Peyer's patch (tissue), 4 donors: ENCODE results near the gene SEMA3B.

Source experiments
- POLR2A ChIP-seq, 2 donors: fragments of 450-650 bp; IDR thresholded peaks; one replicate each; pipeline ENCODE4 v1.5.1; 2017; ENCODE audit warnings: antibody characterized with exemption in 2 of 2, mild to moderate bottlenecking in 2 of 2, moderate library complexity in 2 of 2
- TF ChIP-seq, protein P1 (sequence below), 6 experiments: fragments of 450-650 bp in 4 of 6; fragments of 200-600 bp in 2 of 6; sonication (generic) in 1 of 6; IDR thresholded peaks; one replicate each; pipeline ENCODE4 v1.5.1; 2017 to 2019; ENCODE audit warnings: antibody characterized with exemption in 6 of 6, mild to moderate bottlenecking in 3 of 6, moderate library complexity in 1 of 6

GRCh38 chr3:50278880-50279224 lies 9.9 kb downstream of the SEMA3B start, which contains the start of gene LSMEM2:
- no peak for TF ChIP-seq POLR2A (IDR thresholded peaks at IDR 0.05)
- TF ChIP-seq, protein P1, sequence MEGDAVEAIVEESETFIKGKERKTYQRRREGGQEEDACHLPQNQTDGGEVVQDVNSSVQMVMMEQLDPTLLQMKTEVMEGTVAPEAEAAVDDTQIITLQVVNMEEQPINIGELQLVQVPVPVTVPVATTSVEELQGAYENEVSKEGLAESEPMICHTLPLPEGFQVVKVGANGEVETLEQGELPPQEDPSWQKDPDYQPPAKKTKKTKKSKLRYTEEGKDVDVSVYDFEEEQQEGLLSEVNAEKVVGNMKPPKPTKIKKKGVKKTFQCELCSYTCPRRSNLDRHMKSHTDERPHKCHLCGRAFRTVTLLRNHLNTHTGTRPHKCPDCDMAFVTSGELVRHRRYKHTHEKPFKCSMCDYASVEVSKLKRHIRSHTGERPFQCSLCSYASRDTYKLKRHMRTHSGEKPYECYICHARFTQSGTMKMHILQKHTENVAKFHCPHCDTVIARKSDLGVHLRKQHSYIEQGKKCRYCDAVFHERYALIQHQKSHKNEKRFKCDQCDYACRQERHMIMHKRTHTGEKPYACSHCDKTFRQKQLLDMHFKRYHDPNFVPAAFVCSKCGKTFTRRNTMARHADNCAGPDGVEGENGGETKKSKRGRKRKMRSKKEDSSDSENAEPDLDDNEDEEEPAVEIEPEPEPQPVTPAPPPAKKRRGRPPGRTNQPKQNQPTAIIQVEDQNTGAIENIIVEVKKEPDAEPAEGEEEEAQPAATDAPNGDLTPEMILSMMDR (IDR thresholded peaks at IDR 0.05) = no peak
